A549 (cell line): ENCODE data around the gene PATJ. TPM values are rescaled to one million over a fixed set of nuclear protein-coding genes. Genes with fewer than 3 reads are reported as not detected.

Source experiments
- ATAC-seq, 2 experiments: fragments of 200-7000 bp in 1 of 2; fragments of >200 bp in 1 of 2; cut with Nextera tagmentation in 1 of 2; cut with Tn5 transposase in 1 of 2; 3 replicates each; pipeline versions ENCODE4 v1.8.0 to v1.9.1; 2018 to 2020; ENCODE audit warnings: mild to moderate bottlenecking in 1 of 2, moderate library complexity in 1 of 2
- CTCF ChIA-PET: fragments of 300-600 bp; sonication (Branson Sonifier 250); formaldehyde crosslinking; extraction: SDS; loops from one replicate; lab custom pipeline; 2021; ENCODE audit warnings: antibody characterized with exemption, inconsistent platforms; lab: Yijun Ruan, JAX
- POLR2A ChIA-PET: fragments of 350-600 bp; formaldehyde crosslinking; extraction: SDS; loops from one replicate; lab custom pipeline; 2021; ENCODE audit warnings: antibody characterized with exemption, inconsistent platforms; lab: Yijun Ruan, JAX
- DNase-seq, 2 experiments: peaks; one replicate each; pipeline versions ENCODE4 v3.0.0 to v3.0.0-alpha.2; 2011 to 2016; ENCODE audit warnings: low read depth in 1 of 2, low spot score in 1 of 2
- FAIRE-seq: peaks from 2 replicates; lab custom pipeline; 2011; peaks lifted over from hg19 to GRCh38; lab: Jason Lieb, UNC
- H3K27ac ChIP-seq, 2 experiments: fragments of >200 bp; sonication (Bioruptor Twin); formaldehyde crosslinking; 3 replicates each; pipeline ENCODE4 v1.5.1; 2016 to 2017
- H3K4me1 ChIP-seq: fragments of >200 bp; sonication (Bioruptor Twin); formaldehyde crosslinking; 3 replicates; pipeline ENCODE4 v1.6.1; 2016
- H3K4me2 ChIP-seq: fragments of >200 bp; sonication (Bioruptor Twin); formaldehyde crosslinking; 3 replicates; pipeline ENCODE4 v1.6.1; 2016
- H3K4me3 ChIP-seq: fragments of >200 bp; sonication (Bioruptor Twin); formaldehyde crosslinking; 3 replicates; pipeline ENCODE4 v1.5.1; 2016
- H3K9me3 ChIP-seq: fragments of >200 bp; sonication (Bioruptor Twin); formaldehyde crosslinking; 3 replicates; pipeline ENCODE4 v1.6.1; 2016
- CHD2 ChIP-seq: fragments of 150-350 bp; IDR thresholded peaks from 2 replicates; pipeline ENCODE4 v1.6.1; 2014; ENCODE audit warnings: low read length; ENCODE audit not compliant: partially characterized antibody
- EP300 ChIP-seq, 2 experiments: fragments of >200 bp; sonication (Bioruptor Twin); formaldehyde crosslinking; IDR thresholded peaks; 2 replicates in 1 of 2; 3 replicates in 1 of 2; pipeline ENCODE4 v1.6.1; 2016 to 2017
- ESRRA ChIP-seq: fragments of 150-350 bp; IDR thresholded peaks from 2 replicates; pipeline ENCODE4 v1.6.1; 2014; ENCODE audit warnings: mild to moderate bottlenecking, low read length, borderline replicate concordance
- FOSB ChIP-seq: fragments of 250-450 bp; sonication (Bioruptor Pico); IDR thresholded peaks from 2 replicates; pipeline ENCODE4 v1.5.0; 2020; ENCODE audit warnings: mild to moderate bottlenecking, moderate library complexity
- FOXS1 ChIP-seq: fragments of 250-450 bp; sonication (Bioruptor Pico); IDR thresholded peaks from 2 replicates; pipeline ENCODE4 v1.5.0; 2020; ENCODE audit warnings: mild to moderate bottlenecking, moderate library complexity
- GATA3 ChIP-seq: IDR thresholded peaks from 2 replicates; pipeline ENCODE4 v1.6.1; 2012; ENCODE audit warnings: borderline replicate concordance
- HDAC2 ChIP-seq: fragments of 200-600 bp; sonication (generic); IDR thresholded peaks from 2 replicates; pipeline ENCODE4 v1.6.1; 2016
- HEYL ChIP-seq: fragments of 250-450 bp; sonication (Bioruptor Pico); IDR thresholded peaks from 2 replicates; pipeline ENCODE4 v1.8.0; 2021; ENCODE audit warnings: mild to moderate bottlenecking, moderate library complexity
- JUNB ChIP-seq: fragments of >200 bp; sonication (Bioruptor Twin); formaldehyde crosslinking; IDR thresholded peaks from 2 replicates; pipeline ENCODE4 v1.6.1; 2016
- KDM1A ChIP-seq: fragments of 200-600 bp; sonication (generic); IDR thresholded peaks from 2 replicates; pipeline ENCODE4 v1.6.1; 2016; ENCODE audit warnings: low read depth, mild to moderate bottlenecking
- KDM5A ChIP-seq: fragments of 200-600 bp; sonication (generic); IDR thresholded peaks from 2 replicates; pipeline ENCODE4 v1.6.1; 2016; ENCODE audit warnings: antibody characterized with exemption, mild to moderate bottlenecking
- MAZ ChIP-seq: fragments of 150-350 bp; IDR thresholded peaks from 2 replicates; pipeline ENCODE4 v1.6.1; 2014; ENCODE audit warnings: antibody characterized with exemption, low read depth, low read length, borderline replicate concordance
- MYC ChIP-seq: IDR thresholded peaks from 2 replicates; pipeline ENCODE4 v1.6.1; 2012; ENCODE audit warnings: mild to moderate bottlenecking, inconsistent platforms, low read length, improper control_type of control experiment, borderline replicate concordance
- NPAS2 ChIP-seq: fragments of 250-450 bp; sonication (Bioruptor Pico); IDR thresholded peaks from 2 replicates; pipeline ENCODE4 v1.8.0; 2022; ENCODE audit warnings: mild to moderate bottlenecking, moderate library complexity, borderline replicate concordance
- NR3C1 ChIP-seq: fragments of >200 bp; sonication (Bioruptor Twin); formaldehyde crosslinking; IDR thresholded peaks from 3 replicates; pipeline ENCODE4 v1.6.1; 2017
- RARB ChIP-seq: fragments of 250-450 bp; sonication (Bioruptor Pico); IDR thresholded peaks from 2 replicates; pipeline ENCODE4 v1.8.0; 2021; ENCODE audit warnings: mild to moderate bottlenecking, moderate library complexity
- RCOR1 ChIP-seq: fragments of 150-350 bp; IDR thresholded peaks from 2 replicates; pipeline ENCODE4 v1.6.1; 2014; ENCODE audit warnings: antibody characterized with exemption, low read length, low read depth
- RFX5 ChIP-seq: fragments of 450-650 bp; IDR thresholded peaks from 2 replicates; pipeline ENCODE4 v1.7.1; 2014; ENCODE audit warnings: antibody characterized with exemption, mild to moderate bottlenecking, moderate library complexity
- RNF2 ChIP-seq: fragments of 200-600 bp; sonication (generic); IDR thresholded peaks from 2 replicates; pipeline ENCODE4 v1.6.1; 2016; ENCODE audit warnings: low read depth, mild to moderate bottlenecking, antibody characterized with exemption, moderate library complexity, borderline replicate concordance
- ZC3H11A ChIP-seq: fragments of 450-650 bp; IDR thresholded peaks from 2 replicates; pipeline ENCODE4 v1.6.1; 2014; ENCODE audit warnings: antibody characterized with exemption, mild to moderate bottlenecking
- ZFP36 ChIP-seq: fragments of 450-650 bp; IDR thresholded peaks from 2 replicates; pipeline ENCODE4 v1.6.1; 2014; ENCODE audit warnings: borderline replicate concordance; ENCODE audit not compliant: partially characterized antibody
- WGBS: methylation state at CpG from one replicate; pipeline ENCODE4 v1.1.6; 2017; ENCODE audit errors: missing lambda C conversion rate; 5-methylcytosine and 5-hydroxymethylcytosine counted together
- polyA plus RNA-seq, 4 experiments: library from polyadenylated mRNA; depleted of rRNA in 3 of 4; stranded (reverse); fragments of >200 nt; fragmentation: RNase III in 1 of 4; extraction: RNeasy Plus Mini Kit Qiagen cat#74134 plus additional on column Dnase treatment in 1 of 4; gene quantifications; 2 replicates in 3 of 4; 3 replicates in 1 of 4; pipeline ENCODE4 v1.2.3, GENCODE V29; 2011 to 2017
- TF ChIP-seq, protein P1 (sequence below): fragments of 250-450 bp; sonication (Bioruptor Pico); IDR thresholded peaks from 2 replicates; pipeline ENCODE4 v1.5.0; 2020; ENCODE audit warnings: low read depth, mild to moderate bottlenecking, moderate library complexity
- TF ChIP-seq, protein P2 (sequence below): fragments of 450-650 bp; IDR thresholded peaks from 2 replicates; pipeline ENCODE4 v1.6.1; 2014; ENCODE audit warnings: antibody characterized with exemption
- TF ChIP-seq, protein P3 (sequence below): IDR thresholded peaks from 2 replicates; pipeline ENCODE4 v1.6.1; 2012

PATJ gene
- polyA plus RNA-seq, 2 of the 4 experiments (the other 2 are of a cell fraction): 6.0 to 14.7 TPM

DNA sequence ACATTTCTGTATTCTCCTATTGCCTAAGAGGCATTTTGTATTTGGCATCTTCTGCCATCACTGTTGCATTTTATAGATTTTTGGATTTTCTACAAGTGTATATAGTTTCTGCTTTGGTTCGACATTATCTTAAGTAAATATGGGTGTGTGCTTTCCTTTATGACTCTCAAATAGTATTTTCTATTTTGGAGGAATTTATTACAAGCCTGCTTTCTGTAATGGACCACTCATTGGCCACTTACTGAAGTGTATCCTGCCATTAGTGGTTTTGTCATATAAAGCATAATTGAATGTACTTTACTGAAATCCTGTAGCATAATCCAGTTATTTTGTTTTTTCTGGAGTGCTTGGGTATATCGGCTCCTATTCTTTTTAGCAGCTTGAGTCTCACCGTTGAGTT is 184.3 kb downstream of the PATJ start:
- ATAC-seq (no peak), DNase-seq (no peak), FAIRE-seq (no peak)
- ChIA-PET POLR2A (no interaction called here), CTCF (no interaction called here)
- no peaks in the 10 kb centered on the region for H3K4me1 ChIP-seq
- H3K9me3 ChIP-seq: no peaks in the 10 kb centered on the region
- H3K4me2 ChIP-seq: no peak overlapping the region
- no peak overlapping the region for H3K4me3 ChIP-seq
- H3K27ac ChIP-seq: no peak overlapping the region
- WGBS: 86% methylated on average over 3 of the region's 3 CpGs
- TF ChIP-seq CHD2: no peak
- TF ChIP-seq MAZ: no peak
- TF ChIP-seq FOXS1: no peak
- TF ChIP-seq, protein P1, sequence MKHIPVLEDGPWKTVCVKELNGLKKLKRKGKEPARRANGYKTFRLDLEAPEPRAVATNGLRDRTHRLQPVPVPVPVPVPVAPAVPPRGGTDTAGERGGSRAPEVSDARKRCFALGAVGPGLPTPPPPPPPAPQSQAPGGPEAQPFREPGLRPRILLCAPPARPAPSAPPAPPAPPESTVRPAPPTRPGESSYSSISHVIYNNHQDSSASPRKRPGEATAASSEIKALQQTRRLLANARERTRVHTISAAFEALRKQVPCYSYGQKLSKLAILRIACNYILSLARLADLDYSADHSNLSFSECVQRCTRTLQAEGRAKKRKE (CRISPR knock-in tag): no peak
- no peak for TF ChIP-seq EP300 (IDR thresholded peaks at IDR 0.05)
- TF ChIP-seq, protein P2, sequence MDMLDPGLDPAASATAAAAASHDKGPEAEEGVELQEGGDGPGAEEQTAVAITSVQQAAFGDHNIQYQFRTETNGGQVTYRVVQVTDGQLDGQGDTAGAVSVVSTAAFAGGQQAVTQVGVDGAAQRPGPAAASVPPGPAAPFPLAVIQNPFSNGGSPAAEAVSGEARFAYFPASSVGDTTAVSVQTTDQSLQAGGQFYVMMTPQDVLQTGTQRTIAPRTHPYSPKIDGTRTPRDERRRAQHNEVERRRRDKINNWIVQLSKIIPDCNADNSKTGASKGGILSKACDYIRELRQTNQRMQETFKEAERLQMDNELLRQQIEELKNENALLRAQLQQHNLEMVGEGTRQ: no peak
- TF ChIP-seq ESRRA: no peak
- TF ChIP-seq KDM1A: no peak
- TF ChIP-seq ZFP36: no peak
- no peak for TF ChIP-seq RARB (CRISPR knock-in tag)
- no peak for TF ChIP-seq NPAS2 (CRISPR knock-in tag)
- no peak for TF ChIP-seq HEYL (CRISPR knock-in tag)
- TF ChIP-seq RFX5: no peak
- no peak for TF ChIP-seq JUNB
- TF ChIP-seq HDAC2: no peak
- no peak for TF ChIP-seq RCOR1

DNA sequence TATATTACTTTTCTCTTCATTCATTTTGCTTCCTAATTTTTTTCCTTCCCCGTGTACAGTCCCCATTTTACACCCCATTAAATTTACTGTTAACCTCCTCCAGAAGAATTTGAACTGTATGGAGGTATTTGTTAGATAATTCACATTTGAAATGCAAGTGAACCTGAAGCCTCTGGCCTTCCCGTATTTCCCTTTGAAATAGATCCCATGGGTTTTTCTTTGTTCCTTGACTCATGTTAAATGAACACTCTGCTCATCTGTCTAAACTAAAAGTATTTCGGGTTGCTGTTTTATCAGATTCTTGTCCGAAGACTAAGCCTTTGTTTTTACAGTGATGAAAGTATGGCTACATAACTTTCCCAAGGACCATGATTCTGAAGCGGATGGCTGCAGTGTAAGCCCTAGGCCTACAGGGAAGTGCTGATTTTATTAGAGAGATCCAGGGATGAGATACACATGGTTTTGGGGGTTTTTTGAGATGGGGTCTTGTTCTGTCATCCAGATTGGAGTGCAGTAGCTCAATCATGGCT is 187.9 kb downstream of the PATJ start:
- TF ChIP-seq FOXS1: no peak
- TF ChIP-seq, protein P2: no peak
- TF ChIP-seq ZC3H11A: no peak
- TF ChIP-seq GATA3: no peak
- TF ChIP-seq RNF2: no peak
- no peak for TF ChIP-seq MYC
- DNase-seq (no peak), ATAC-seq (no peak), FAIRE-seq (no peak)
- ChIA-PET CTCF (no interaction called here), POLR2A (no interaction called here)
- H3K4me1 ChIP-seq: no peaks in the 10 kb centered on the region
- WGBS: 85% methylated on average over 5 of the region's 5 CpGs
- no peaks in the 10 kb centered on the region for H3K9me3 ChIP-seq
- H3K27ac ChIP-seq: no peak overlapping the region
- H3K4me3 ChIP-seq: no peak overlapping the region
- H3K4me2 ChIP-seq: no peak overlapping the region

DNA sequence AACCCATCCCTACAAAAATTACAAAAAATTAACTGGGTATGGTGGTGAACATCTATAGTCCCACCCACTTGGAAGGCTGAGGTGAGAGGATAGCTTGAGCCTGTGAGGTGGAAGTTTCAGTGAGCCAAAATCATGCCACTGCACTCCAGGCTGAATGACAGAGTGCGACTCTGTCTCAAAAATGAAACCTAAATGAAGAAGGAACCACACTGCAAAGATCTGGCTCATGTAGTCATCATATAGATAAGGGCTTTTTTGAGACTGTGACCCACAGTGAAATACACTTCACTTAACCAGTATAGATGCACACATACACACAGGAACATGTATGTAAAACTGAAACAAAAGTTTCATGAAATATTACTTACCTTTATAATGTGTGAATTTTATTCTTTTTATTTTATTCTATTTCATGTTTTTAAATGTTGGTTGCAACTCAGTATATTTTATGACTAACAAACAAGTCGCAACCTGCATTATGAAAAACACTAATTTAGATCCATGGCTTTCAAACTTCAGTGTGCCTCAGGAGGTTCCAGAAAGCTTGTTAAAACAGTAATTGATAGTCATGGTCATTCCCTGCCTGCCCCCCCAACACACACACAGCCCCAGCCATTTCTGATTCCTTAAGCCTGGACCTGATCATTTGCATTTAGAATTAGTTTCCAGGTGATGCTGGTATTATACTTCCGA is 189.5 kb downstream of the PATJ start:
- H3K9me3 ChIP-seq: no peaks in the 10 kb centered on the region
- DNase-seq (no peak), FAIRE-seq (no peak), ATAC-seq (no peak)
- no peak overlapping the region for H3K4me3 ChIP-seq
- POLR2A ChIA-PET: no interaction called here
- no peaks in the 10 kb centered on the region for H3K4me1 ChIP-seq
- H3K4me2 ChIP-seq: no peak overlapping the region
- CTCF ChIA-PET: no interaction called here
- no peak for TF ChIP-seq FOSB
- no peak for TF ChIP-seq ZFP36
- no peak for TF ChIP-seq MYC
- TF ChIP-seq ESRRA: no peak
- TF ChIP-seq, protein P3, sequence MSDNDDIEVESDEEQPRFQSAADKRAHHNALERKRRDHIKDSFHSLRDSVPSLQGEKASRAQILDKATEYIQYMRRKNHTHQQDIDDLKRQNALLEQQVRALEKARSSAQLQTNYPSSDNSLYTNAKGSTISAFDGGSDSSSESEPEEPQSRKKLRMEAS: no peak
- TF ChIP-seq KDM5A: no peak
- no peak for TF ChIP-seq NR3C1
- TF ChIP-seq, all 56 proteins: peak for 0
- no peak overlapping the region for H3K27ac ChIP-seq
- 95% methylated on average over 3 of the region's 3 CpGs for WGBS
